ENCODE results near the gene EPHX1.

The EPHX1 gene

GRCh38 chr1:225768662-225769426 lies 41.1 kb upstream of the EPHX1 start:
- ATAC-seq (ENCODE audit: low read depth) (no peak), DNase-seq (ENCODE audit: low spot score) (no peak)
- Histone ChIP-seq H3K4me1 (ENCODE audit: insufficient read depth, poor library complexity, severe bottlenecking) (peaks cover 8% of the 10 kb centered on the region), H3K9me3 (ENCODE audit: severe bottlenecking) (no peaks in the 10 kb centered on the region), H3K4me3 (ENCODE audit: severe bottlenecking) (no peak overlapping the region), H3K27me3 (ENCODE audit: insufficient read depth, poor library complexity, severe bottlenecking) (no peaks in the 10 kb centered on the region), H3K36me3 (ENCODE audit: low read depth) (no peaks in the 10 kb centered on the region), H3K27ac (ENCODE audit: poor library complexity, severe bottlenecking) (no peak overlapping the region)
- TF ChIP-seq, protein P1, sequence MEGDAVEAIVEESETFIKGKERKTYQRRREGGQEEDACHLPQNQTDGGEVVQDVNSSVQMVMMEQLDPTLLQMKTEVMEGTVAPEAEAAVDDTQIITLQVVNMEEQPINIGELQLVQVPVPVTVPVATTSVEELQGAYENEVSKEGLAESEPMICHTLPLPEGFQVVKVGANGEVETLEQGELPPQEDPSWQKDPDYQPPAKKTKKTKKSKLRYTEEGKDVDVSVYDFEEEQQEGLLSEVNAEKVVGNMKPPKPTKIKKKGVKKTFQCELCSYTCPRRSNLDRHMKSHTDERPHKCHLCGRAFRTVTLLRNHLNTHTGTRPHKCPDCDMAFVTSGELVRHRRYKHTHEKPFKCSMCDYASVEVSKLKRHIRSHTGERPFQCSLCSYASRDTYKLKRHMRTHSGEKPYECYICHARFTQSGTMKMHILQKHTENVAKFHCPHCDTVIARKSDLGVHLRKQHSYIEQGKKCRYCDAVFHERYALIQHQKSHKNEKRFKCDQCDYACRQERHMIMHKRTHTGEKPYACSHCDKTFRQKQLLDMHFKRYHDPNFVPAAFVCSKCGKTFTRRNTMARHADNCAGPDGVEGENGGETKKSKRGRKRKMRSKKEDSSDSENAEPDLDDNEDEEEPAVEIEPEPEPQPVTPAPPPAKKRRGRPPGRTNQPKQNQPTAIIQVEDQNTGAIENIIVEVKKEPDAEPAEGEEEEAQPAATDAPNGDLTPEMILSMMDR (IDR thresholded peaks at IDR 0.05; ENCODE audit: poor library complexity, severe bottlenecking): no peak

GRCh38 chr1:225769687-225770086 lies 40.2 kb upstream of the EPHX1 start:
- TF ChIP-seq, protein P1 (IDR thresholded peaks at IDR 0.05; ENCODE audit: poor library complexity, severe bottlenecking): no peak
- Histone ChIP-seq H3K4me1 (ENCODE audit: insufficient read depth, poor library complexity, severe bottlenecking) (peaks cover 8% of the 10 kb centered on the region), H3K9me3 (ENCODE audit: severe bottlenecking) (no peaks in the 10 kb centered on the region), H3K4me3 (ENCODE audit: severe bottlenecking) (no peak overlapping the region), H3K27me3 (ENCODE audit: insufficient read depth, poor library complexity, severe bottlenecking) (no peaks in the 10 kb centered on the region), H3K27ac (ENCODE audit: poor library complexity, severe bottlenecking) (no peak overlapping the region), H3K36me3 (ENCODE audit: low read depth) (no peaks in the 10 kb centered on the region)
- DNase-seq (ENCODE audit: low spot score): no peak
- no peak for ATAC-seq (ENCODE audit: low read depth)

- H3K9me3 ChIP-seq (ENCODE audit: severe bottlenecking): no peaks in the 10 kb centered on the region
- no peak for DNase-seq (ENCODE audit: low spot score)
- H3K4me3 ChIP-seq (ENCODE audit: severe bottlenecking): no peak overlapping the region
- H3K4me1 ChIP-seq (ENCODE audit: insufficient read depth, poor library complexity, severe bottlenecking): peaks cover 8% of the 10 kb centered on the region
- no peak overlapping the region for H3K27ac ChIP-seq (ENCODE audit: poor library complexity, severe bottlenecking)
- TF ChIP-seq, protein P1 (IDR thresholded peaks at IDR 0.05; ENCODE audit: poor library complexity, severe bottlenecking): no peak
- ATAC-seq (ENCODE audit: low read depth): no peak
- H3K27me3 ChIP-seq (ENCODE audit: insufficient read depth, poor library complexity, severe bottlenecking): no peaks in the 10 kb centered on the region
- H3K36me3 ChIP-seq (ENCODE audit: low read depth): no peaks in the 10 kb centered on the region
Observed at GRCh38 chr1:225770561-225771248, 39.2 kb upstream of the EPHX1 start.

- Histone ChIP-seq H3K4me3 (ENCODE audit: severe bottlenecking) (no peak overlapping the region), H3K27ac (ENCODE audit: poor library complexity, severe bottlenecking) (no peak overlapping the region), H3K27me3 (ENCODE audit: insufficient read depth, poor library complexity, severe bottlenecking) (no peaks in the 10 kb centered on the region), H3K4me1 (ENCODE audit: insufficient read depth, poor library complexity, severe bottlenecking) (peaks cover 10% of the 10 kb centered on the region), H3K36me3 (ENCODE audit: low read depth) (no peaks in the 10 kb centered on the region), H3K9me3 (ENCODE audit: severe bottlenecking) (no peaks in the 10 kb centered on the region)
- TF ChIP-seq, protein P1 (IDR thresholded peaks at IDR 0.05; ENCODE audit: poor library complexity, severe bottlenecking): no peak
- ATAC-seq (ENCODE audit: low read depth) (no peak), DNase-seq (ENCODE audit: low spot score) (no peak)
Observed at GRCh38 chr1:225771661-225772322, 38.1 kb upstream of the EPHX1 start.
